ENCODE measurements around the gene TBC1D14.

DNA sequence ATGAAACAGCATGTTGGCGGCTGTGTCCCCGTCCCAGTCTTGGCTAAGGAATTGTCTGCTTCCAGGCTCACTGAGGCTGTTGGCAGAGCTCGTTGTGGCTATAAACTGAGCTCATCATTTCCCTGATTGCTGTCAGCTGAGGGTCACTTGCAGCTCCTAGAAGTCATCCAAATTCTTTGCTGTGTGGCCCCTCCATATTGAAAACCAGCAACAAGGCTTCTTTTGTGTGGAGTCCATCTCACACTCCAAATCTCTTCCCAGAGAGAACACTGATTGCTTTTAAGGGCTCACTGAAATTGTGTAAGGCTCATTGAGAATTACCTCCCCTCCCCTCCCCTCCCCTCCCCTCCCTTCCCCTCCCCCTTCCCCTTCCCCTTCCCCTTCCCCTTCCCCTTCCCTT is 23.3 kb downstream of the TBC1D14 start:
- TF ChIP-seq, protein P1, sequence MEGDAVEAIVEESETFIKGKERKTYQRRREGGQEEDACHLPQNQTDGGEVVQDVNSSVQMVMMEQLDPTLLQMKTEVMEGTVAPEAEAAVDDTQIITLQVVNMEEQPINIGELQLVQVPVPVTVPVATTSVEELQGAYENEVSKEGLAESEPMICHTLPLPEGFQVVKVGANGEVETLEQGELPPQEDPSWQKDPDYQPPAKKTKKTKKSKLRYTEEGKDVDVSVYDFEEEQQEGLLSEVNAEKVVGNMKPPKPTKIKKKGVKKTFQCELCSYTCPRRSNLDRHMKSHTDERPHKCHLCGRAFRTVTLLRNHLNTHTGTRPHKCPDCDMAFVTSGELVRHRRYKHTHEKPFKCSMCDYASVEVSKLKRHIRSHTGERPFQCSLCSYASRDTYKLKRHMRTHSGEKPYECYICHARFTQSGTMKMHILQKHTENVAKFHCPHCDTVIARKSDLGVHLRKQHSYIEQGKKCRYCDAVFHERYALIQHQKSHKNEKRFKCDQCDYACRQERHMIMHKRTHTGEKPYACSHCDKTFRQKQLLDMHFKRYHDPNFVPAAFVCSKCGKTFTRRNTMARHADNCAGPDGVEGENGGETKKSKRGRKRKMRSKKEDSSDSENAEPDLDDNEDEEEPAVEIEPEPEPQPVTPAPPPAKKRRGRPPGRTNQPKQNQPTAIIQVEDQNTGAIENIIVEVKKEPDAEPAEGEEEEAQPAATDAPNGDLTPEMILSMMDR (IDR thresholded peaks at IDR 0.05; ENCODE audit: insufficient read depth, low read length, poor library complexity, severe bottlenecking): no peak
- no peak for TF ChIP-seq EZH2phosphoT487 (conservative IDR thresholded peaks at IDR 0.05; ENCODE audit: low read length)

Data from SU-DHL-6 (cell line).